ENCODE measurements around the gene MPDU1. TPM values are rescaled to one million over a fixed set of nuclear protein-coding genes. Genes with fewer than 3 reads are reported as not detected.

Gene MPDU1
- total and polyA plus RNA-seq, 2 of the 13 experiments (the other 11 are each of a cell fraction or from before 2014, with no cell fraction given), result 112 to 167 TPM

GRCh38 chr17:7573324-7574080 is 10.2 kb upstream of the MPDU1 start (continued):
- TF ChIP-seq, protein P1, sequence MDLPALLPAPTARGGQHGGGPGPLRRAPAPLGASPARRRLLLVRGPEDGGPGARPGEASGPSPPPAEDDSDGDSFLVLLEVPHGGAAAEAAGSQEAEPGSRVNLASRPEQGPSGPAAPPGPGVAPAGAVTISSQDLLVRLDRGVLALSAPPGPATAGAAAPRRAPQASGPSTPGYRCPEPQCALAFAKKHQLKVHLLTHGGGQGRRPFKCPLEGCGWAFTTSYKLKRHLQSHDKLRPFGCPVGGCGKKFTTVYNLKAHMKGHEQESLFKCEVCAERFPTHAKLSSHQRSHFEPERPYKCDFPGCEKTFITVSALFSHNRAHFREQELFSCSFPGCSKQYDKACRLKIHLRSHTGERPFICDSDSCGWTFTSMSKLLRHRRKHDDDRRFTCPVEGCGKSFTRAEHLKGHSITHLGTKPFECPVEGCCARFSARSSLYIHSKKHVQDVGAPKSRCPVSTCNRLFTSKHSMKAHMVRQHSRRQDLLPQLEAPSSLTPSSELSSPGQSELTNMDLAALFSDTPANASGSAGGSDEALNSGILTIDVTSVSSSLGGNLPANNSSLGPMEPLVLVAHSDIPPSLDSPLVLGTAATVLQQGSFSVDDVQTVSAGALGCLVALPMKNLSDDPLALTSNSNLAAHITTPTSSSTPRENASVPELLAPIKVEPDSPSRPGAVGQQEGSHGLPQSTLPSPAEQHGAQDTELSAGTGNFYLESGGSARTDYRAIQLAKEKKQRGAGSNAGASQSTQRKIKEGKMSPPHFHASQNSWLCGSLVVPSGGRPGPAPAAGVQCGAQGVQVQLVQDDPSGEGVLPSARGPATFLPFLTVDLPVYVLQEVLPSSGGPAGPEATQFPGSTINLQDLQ (CRISPR knock-in tag; IDR thresholded peaks at IDR 0.05), result no peak
- TF ChIP-seq AGO2 (optimal IDR thresholded peaks at IDR 0.05; ENCODE audit: low read depth, low read length) (peak; percentile 97), ELF3 (CRISPR knock-in tag; IDR thresholded peaks at IDR 0.05) (peak; percentile 49; the same call in 1 of the 2 replicates), ZNF678 (CRISPR knock-in tag; IDR thresholded peaks at IDR 0.05) (no peak), ZNF460 (CRISPR knock-in tag; IDR thresholded peaks at IDR 0.05; ENCODE audit: borderline replicate concordance) (no peak), ZFP82 (CRISPR knock-in tag; IDR thresholded peaks at IDR 0.05; ENCODE audit: borderline replicate concordance) (no peak; the same call in 1 of the 2 replicates), ZNF280D (CRISPR knock-in tag; IDR thresholded peaks at IDR 0.05) (no peak), ATM (IDR thresholded peaks at IDR 0.05; ENCODE audit: borderline replicate concordance) (no peak), MYNN (CRISPR knock-in tag; IDR thresholded peaks at IDR 0.05; ENCODE audit: low read depth) (no peak), CBX2 (IDR thresholded peaks at IDR 0.05; ENCODE audit: low read depth, low read length) (no peak), CBX2 (CRISPR knock-in tag; IDR thresholded peaks at IDR 0.05; ENCODE audit: low read depth) (no peak), ZNF562 (CRISPR knock-in tag; IDR thresholded peaks at IDR 0.05; ENCODE audit: borderline replicate concordance) (no peak)
- TF ChIP-seq, protein P2, sequence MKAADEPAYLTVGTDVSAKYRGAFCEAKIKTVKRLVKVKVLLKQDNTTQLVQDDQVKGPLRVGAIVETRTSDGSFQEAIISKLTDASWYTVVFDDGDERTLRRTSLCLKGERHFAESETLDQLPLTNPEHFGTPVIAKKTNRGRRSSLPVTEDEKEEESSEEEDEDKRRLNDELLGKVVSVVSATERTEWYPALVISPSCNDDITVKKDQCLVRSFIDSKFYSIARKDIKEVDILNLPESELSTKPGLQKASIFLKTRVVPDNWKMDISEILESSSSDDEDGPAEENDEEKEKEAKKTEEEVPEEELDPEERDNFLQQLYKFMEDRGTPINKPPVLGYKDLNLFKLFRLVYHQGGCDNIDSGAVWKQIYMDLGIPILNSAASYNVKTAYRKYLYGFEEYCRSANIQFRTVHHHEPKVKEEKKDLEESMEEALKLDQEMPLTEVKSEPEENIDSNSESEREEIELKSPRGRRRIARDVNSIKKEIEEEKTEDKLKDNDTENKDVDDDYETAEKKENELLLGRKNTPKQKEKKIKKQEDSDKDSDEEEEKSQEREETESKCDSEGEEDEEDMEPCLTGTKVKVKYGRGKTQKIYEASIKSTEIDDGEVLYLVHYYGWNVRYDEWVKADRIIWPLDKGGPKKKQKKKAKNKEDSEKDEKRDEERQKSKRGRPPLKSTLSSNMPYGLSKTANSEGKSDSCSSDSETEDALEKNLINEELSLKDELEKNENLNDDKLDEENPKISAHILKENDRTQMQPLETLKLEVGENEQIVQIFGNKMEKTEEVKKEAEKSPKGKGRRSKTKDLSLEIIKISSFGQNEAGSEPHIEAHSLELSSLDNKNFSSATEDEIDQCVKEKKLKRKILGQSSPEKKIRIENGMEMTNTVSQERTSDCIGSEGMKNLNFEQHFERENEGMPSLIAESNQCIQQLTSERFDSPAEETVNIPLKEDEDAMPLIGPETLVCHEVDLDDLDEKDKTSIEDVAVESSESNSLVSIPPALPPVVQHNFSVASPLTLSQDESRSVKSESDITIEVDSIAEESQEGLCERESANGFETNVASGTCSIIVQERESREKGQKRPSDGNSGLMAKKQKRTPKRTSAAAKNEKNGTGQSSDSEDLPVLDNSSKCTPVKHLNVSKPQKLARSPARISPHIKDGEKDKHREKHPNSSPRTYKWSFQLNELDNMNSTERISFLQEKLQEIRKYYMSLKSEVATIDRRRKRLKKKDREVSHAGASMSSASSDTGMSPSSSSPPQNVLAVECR (CRISPR knock-in tag; IDR thresholded peaks at IDR 0.05; ENCODE audit: borderline replicate concordance), result peak; percentile 91

Measured in HepG2 (cell line).